NCI-H1048 (cell line): ENCODE results near the gene HMOX1.
A peak's percentile ranks its signal among the peaks of the same experiment; 100 is the strongest.
"Not testable (repeated sequence)": the region's sequence is repeated elsewhere in the genome, so short reads cannot be mapped to it uniquely, and the experiment has no call there.

ENCODE experiments used
- DNase-seq: peaks from one replicate; lab custom pipeline; 2025; lab: John Stamatoyannopoulos, UW

The HMOX1 gene

DNA sequence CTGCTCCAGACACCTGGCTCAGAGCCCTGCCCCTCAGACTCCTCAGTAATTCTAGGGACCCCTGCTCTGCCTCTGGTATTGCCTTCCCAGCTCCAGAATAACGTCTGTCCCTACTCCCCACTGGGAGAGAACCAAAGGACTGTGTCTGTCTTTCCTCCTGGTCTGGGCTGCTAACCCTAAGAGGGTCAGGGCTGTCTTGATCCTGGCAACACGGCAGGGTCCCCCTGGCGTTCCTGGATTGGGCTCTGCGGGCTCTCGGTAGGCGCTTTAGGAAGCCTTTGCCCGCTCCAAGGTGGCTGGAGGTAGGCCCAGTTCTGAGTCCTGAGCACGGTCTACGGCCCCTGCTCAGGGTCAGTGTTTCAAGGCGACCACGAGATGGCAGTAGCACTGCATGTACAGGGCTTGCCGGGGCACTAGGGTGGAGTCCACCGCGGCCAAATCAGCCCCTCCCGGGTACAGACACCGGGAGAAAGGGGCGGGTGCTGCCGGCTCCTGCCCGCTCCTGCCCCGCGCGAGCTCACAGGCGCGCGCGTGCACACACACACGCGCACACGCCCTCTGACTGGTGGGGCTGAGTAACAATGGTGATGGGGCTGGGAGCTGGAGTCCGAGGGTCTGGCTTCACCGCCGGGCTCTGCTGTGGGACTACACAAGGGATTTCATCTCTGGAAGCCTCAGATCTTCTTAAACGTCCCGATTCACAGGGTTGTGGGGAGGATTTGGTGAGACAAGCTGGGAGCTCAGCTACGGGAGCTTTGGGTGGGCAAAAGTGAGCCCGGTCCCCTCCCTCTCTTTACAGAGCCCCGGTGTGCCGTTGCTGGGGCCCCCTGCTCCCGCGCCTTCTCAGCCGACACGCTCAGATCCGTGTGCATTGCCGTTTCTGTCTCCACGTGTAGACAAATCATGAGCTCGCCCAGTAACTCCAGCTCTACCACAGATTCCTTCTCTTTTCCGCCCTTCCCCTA lies 30.1 kb upstream of the HMOX1 start:
- DNase-seq, result peak; percentile 55

DNA sequence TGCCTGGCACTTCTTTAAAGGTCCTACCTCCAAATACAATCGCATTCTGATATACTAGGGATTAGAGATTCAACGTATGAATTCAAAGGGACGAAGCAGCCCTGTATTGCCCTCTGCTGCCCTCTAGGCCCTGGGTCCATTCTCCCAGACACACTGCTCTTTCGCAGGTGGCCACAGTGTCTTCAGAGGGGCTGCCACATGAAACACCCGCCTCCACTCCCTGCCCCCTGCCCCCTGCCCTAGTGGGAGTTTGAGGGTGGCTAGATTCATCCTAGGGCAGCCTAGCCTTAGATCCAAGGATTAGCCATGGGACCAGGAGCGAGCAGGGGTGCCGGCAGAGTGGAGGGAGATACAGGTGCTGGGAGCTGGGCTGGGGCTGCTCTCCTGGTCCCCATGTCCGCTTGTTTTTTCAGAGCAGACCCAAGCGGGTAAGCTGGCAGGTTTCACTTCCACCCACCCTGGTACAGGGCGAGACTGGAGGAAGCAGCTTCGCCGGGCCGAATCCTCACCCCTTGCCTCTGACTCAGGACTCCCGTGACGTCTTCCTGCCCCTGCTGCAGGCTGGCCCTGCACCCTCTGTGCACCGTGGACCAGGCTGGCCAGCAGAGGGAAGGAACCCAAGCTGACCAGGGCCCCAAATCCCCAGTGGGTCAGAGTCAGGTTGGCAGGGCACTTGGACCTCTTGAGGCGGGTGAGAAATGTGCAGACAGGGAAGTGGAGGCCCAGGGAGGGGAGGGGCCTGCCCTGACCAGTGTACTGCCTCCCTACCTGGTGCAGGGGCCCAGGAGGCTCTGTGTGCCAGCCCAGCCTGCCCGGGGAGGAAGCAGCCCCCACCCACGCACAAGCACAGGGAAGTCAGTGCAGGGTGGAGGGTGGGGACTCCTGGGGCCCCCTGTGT lies 28.4 kb upstream of the HMOX1 start:
- DNase-seq, result no peak

DNA sequence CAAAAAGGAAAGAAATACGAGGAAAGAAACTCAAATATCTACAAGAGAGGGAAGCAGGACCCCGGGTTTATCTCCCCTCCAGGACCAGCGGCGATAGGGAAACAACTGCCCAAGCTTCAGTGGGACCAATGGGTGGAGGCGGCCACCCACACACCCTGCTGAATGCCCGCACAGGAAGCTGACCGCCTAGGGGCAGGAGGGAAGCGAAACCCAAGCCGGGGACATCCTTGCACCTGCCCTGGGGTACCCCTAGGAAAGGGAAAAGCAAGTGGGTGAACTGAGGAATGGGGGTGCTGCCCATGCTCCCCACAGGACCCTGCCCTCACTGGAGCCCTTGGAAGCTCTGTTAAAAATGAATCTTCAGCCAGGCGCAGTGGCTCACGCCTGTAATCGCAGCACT lies 27.6 kb upstream of the HMOX1 start:
- DNase-seq, result no peak

DNA sequence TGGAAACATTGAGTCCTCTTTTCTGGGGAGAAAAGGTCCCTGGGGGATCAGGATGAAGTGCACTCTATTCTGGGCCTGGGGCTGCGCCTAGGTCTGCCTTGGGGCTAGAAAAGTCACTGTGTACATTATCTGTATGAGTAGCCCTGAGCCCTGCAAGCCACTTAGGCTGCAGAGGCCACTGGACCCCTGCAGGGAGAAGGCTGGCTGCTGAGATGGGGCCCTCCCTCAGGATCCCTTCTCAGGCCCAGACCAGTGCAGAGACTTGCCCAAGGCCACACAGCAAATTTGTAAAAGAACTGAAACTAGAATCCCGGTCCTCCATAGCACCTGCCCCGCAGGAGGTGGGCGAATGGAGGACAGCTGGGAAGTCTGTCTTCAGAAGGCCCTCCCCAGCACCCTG lies 26.8 kb upstream of the HMOX1 start:
- no peak for DNase-seq

DNA sequence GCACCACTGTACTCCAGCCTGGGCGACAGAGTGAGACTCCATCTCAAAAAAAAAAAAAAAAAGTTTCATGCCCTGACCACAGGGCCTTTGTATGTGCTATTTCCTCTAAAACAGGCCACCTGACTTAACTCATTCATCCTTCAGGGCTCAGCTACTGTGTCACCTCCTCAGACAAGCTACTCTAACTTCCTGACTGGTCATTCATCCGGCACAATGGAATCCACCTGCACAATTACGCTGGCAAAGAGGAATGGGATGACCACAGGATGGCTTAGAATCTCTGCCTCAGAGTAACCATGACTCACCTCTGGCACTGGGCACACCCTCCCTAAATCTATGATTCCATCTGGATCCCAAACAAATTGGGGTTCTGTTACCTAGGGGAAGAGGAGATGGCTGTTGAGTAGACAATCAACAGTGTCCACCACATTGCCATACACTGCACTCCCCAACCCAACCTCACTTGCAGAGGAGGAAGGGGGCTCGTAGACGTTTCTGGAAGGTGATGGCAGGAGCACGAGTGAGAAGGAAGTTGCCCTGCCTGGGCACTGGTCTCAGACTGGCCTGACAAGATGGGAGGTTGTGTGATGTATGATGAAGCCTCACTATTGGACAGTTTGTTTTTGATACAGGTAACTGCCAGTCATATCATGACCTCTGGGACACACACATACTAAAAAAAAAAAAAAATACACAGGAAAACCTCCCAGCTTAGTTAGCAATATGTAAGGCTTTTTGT lies 22.8 kb upstream of the HMOX1 start:
- DNase-seq, result no peak

DNA sequence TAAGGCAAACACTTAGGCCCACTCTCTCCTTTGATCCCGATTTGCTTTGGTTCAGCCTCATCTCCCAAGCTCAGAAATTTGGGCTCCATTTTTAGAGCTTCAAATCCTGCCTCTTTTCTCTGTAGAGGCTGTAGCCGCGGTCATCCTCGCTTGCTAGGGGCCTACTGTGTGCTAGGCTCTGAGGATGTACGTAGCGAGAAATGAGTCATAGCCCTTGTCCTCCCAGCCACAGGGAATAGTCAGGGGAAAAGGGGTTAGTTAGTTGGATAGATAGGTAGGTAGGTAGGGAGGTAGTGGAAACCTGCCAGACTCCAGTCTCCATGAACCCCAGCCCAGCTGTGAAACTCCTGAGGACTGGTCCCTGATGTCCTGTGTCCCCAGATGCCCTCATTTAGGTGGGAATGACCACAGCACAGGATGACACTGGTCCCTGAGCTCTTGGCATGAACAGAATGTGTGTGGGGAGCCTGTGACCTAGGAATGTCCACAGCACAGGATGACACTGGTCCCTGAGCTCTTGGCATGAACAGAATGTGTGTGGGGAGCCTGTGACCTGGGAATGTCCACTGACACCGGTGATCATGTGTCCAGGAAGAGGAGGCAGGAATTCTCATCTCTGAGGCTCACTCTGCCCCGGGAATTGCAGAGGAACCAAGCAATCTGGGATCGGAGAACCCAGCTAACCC lies 21.4 kb upstream of the HMOX1 start:
- no peak for DNase-seq

DNA sequence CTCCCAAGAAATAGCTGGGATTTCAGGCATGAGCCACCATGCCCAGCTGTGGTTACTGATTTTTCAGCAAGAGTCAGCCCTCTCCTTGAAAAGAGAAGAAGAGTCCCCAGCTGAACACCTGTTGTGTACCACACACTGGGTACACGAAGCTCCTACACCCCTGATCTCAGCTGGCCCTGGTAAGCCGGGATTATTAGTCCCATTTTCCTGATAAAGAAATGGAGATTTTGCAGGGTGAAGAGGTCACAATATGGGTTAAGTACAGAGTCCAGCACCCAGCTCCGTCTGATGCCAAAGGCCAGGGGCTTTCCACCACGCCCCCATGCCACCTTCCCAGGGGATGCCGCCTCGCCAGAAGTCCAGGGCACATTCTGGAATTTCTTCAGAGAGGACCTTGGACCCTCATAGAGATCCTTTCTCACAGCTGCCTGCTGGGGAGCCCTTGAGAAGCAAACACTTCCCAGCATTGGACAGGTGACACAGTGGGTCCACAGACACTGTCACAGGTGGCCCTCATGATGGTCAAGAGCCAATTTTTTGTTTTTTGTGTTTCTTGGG lies 19.8 kb upstream of the HMOX1 start:
- DNase-seq, result no peak

DNA sequence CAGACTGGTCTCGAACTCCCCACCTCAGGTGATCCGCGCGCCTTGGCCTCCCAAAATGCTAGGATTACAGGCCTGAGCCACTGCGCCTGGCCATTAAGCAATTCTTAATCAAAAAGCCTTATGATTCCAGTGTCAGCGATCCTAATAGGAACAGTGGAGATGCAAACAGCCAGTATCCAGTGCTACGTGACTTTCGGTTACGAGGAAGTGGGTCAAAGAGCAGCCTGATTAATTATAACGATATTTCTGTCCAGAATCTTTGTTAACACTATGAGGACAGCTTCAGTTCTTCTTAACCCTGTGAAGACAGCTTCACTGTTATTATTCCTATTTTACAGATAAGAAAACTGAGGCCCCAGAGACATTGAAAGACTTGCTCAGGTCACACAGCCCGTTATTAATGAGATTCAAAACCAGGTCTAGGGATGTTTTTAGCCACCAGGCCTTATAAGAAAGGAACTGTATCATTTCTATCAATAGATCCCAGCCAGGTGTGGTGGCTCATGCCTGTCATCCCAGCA lies 17.3 kb upstream of the HMOX1 start:
- no peak for DNase-seq

DNA sequence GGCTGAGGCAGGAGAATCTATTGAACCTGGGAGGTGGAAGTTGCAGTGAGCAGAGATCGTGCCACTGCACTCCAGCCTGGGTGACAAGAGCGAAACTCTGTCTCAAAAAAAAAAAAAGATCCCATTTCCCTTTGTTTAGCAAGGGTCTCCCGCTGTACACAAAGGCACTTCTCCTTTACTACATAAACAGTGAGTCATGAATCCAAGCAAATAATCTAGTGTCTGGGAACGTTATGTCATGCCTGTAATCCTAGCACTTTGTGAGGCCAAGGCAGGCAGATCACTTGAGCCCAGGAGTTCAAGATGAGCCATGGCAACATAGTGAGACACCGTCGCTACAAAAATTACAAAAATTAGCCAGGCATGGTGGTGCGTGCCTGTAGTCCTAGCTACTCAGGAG lies 16.7 kb upstream of the HMOX1 start:
- DNase-seq, result not testable (repeated sequence)

DNA sequence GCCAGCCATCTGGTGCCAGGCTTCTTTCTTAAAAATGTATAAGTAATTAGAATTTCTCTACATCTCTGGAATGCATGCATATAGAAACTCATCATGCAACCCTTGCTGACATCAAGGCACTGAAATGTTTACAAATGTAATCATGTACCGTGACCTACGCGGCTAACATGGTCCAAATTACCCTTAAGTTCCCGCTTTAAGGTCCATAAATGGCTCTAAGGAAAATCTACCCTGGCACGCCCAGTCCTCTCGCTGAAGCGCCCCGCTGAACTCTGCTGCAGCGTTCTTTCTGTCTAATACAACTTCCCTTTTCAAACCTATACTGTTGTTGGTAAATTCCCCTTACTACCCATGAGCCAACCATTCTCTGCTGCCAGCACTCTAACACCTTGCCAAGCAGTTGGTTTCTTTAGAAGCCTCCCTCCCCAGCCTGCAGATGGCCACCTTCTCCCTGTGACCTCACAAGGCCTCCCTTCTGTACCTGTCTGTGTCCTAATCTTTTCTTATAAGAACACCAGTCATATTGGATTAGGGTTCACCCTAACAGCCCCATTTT lies 13.5 kb upstream of the HMOX1 start:
- DNase-seq, result no peak

DNA sequence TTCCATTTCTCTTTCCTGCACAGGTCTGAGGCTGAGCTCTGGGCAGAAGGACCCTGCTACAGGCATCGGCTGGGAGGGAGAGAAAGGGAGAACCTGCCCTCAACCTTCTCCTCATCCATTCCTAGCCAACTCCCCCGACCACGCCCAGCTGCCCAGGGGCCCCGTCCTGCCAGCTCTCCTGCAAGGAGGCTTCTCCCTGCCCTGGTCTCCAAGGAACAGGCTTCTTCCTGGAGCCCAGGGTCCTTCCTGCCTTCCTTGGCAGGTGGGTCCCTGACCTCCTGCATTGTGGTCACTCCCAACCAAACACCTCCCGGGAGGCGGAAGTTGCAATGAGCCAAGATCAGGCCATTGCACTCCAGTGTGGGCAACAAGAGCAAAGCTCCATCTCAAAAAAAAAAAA lies 12.5 kb upstream of the HMOX1 start:
- DNase-seq, result no peak

DNA sequence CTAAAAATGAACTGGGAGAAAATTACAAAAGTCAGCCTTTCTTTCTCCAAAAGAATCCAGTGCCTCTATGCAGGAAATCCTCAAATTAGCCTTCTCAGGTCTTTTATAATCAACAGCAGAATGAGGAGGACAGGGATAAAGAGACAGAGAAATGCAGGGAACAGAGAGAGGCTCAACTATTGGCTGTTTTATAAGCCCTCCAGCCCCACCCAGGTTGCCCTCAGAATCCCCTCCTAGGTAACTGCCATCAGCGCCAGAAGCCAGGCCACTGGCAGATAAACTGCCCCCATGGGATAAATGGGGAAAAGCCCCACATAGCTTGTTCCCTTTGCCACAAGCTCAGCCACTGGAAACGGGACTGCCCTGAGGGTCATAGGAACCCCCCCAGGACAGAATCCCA lies 10.9 kb upstream of the HMOX1 start:
- DNase-seq, result no peak

DNA sequence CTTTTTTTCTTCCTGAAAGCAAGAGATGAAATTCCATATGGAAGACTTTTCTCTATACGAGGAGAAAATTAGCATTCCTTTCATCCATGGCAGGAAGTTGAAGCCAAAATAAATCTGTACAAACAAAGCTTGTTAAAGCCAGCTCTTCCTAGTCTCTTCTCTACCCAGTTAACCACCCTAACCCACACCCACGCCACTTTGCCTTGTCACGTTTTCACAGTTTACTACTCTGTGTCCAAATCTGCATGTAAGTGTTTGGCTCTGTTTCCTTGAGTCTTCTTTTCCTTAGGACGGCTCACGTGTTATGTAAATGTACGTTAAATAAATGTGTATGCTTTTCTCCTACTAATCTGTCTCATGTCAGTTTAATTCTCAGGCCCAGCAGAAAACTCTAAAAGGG lies 7.1 kb upstream of the HMOX1 start:
- no peak for DNase-seq

DNA sequence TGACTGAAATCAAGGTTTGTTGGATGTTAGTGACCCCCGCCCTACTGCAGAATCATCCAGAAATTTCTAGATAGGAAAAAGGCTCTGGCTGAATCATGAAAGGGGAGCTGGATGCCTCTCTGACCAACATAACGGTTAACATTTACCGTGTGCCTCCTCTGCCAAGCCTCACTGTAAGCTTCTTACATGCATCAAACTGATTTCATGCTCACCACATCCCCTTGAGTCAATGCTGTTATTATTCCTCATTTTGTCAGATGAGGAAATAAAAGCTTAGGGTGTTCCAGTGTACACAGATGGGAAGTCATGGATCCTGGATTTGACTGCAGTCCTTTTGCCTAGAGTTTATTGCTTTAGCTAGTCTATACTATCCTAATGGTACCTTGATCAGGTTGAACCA lies 5.9 kb upstream of the HMOX1 start:
- DNase-seq, result no peak

DNA sequence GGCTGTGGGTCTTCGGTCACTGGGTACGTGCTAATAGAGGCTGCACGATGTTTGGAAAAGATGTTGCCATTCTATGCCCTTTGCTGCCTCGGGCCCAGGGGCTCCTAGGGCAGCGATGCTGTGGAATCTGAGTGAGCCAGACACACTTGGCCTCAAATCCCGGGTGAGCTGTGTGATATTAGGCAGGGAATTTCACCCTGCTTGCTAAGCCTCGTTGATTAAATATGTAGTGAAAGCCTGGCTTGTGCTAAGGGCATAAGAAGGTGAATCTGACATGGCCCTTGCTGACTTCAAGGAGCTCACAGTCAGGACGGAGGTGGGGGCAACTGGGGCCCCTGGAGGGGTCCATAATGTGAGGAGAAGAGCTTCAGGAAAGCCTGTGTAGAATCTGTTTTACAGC lies 5.4 kb upstream of the HMOX1 start:
- no peak for DNase-seq

DNA sequence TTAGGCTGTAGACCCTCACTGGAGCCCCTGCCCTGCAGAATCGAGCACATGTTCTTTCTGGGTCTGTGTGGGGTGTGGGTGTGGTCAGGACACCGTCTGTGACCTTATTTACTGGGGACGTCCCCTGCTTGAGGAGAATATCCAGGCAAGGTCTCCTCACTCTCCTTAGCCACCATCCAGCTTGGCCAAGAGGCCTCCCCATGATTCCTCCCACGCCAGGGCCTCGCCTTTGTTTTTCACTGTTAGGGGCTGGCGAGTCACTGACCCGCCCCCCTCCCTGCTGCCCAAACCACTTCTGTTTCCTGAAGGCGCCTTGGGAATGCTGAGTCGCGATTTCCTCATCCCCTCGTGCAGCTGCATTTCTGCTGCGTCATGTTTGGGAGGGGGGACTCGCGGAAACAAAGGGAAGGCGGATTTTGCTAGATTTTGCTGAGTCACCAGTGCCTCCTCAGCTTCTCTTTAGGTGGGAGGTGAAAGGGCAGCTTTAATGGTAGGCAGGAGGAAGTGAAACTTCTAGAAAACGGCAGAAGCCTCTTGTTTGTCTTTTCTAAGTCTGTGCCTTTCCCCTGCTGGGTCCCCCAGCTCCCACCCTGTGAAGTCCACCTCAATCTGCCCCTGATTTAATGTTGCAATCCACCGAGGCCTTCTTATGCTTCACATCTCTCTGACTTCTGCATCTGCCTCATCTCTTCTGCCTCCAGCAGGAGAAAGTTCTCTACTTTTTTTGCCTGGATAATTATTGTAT lies 4.0 kb upstream of the HMOX1 start:
- DNase-seq, result no peak

DNA sequence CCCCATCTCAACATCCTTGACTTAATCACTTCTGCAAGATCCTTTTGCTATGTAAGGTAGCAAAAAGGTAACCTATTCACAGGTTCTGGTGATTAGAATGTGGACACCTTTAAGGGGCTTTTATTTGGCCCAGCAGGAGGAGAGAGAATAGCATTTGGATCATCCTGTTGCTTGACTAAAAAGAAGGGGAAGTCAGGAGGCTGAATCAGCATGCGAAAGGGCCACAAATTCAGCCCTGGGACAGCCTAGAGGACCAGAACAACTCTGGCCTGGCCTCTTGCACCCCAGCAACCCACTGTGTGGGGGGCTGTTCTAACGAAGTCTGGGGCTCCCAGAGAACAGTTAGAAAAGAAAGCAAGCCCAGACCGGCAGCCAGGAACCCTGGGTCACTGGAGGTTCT lies 3.2 kb upstream of the HMOX1 start:
- no peak for DNase-seq

DNA sequence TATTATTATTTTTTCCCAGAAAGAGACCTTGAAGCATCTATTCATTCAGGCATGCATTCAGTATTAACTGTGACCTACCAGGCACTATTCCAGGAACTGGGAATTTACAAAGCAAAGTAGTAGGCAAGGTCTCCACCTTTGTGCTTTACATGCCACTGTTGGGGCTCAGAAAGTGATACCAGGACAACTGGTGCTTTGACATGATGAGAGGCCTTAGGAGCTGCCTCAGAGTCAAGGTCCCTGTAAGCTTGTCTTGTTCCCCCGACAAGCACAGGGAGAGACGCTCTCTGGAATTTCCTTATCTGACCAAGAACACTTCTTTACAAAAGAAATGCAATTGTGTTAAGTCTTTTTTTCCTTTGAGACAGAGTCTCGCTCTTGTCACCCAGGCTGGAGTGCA lies 2.3 kb upstream of the HMOX1 start:
- no peak for DNase-seq

DNA sequence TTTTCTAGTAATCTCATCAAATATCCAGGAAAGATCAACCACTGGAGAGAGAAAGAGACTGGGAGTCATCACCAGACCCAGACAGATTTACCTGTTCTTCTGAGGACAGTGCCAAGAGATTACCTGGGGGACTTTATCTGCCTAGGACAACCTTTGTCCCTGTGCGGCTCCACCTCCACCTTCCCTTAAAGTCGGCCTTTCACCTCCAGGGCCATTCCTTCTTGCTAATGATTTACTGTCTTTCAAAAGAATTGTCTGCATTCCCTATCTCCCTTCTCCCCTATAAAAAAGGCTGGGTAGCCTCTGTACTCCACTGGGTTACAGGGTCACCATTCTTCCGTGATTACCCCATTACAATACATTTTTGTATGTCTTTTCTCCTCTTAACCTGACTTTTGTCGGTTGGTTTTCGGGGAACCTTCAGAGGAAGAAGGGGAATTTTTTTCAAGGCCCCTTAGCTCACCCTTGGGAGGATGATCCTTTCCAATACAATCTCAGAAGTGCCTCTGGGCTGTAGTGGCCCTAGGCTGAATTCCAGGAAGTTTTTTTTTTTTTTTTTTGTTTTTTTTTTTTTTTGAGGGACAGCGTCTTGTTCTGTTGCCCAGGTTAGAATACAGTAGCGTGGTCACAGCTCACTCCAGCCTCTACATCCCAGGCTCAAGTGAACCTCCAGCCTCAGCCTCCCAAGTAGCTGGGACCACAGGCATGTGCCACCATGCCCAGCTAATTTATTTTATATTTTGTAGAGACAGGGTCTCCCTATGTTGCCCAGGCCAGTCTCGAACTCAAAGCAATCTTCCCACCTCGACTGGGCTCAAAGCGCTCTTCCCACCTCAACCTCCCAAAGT lies 1.5 kb upstream of the HMOX1 start:
- no peak for DNase-seq
